Effector CD8-positive, alpha-beta T cell (primary cell): ENCODE data around the gene CSNK2A1.
A peak's percentile ranks its signal among the peaks of the same experiment; 100 is the strongest.
"Not testable (repeated sequence)": the region's sequence is repeated elsewhere in the genome, so short reads cannot be mapped to it uniquely, and the experiment has no call there.

Experiments
- DNase-seq: peaks from one replicate; lab custom pipeline; 2025; lab: John Stamatoyannopoulos, UW
- total RNA-seq, 4 experiments: gene quantifications; one replicate each; lab custom pipeline; 2026; lab: John Stamatoyannopoulos, UW

CSNK2A1 gene
- 126 to 174 (median 143) reads per million in 4 experiments for total RNA-seq

DNA sequence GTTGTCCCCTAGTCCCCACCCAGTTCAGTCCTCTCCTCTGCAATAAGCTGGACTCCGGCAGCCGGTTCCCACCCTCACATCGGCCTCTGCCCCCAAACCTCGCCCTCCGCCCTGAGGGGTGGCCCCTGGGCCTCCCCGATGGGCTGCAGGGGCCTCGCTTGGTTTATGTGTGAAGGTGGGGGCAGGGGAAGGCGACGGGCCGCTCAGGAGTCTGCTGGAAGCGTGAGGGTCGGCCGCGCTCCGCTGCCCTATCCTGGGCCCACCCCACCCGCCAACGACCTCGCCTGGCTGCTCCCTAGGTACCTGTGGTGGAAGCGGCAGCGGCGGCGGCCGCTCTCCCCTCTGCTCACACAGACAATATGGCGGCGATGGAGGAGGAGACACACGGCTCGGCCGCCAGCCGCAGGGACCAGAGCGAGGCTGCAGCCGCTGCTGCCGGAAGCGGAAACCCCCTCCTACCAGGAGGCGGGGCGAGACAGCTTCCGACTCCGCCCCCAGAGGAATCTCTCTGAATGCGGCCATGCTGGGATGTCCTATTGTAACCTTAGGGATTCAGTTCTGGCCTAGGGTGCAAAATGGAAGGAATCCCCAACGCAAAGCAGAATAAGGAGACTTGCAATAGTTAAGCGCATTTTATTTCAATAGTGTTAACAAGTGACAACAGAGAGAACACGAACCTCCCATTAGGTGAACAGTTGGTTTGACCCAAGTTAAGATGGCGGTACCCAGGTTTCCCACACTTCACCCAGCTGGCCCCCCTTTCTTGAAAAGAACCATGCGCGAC lies at the start of gene CSNK2A1:
CSNK2A1 (minus strand) TSS at position 422 of the 784 bp plus-strand sequence. CDS start 35,239 bp downstream, outside the sequence.
- DNase-seq, result peak; percentile 89

DNA sequence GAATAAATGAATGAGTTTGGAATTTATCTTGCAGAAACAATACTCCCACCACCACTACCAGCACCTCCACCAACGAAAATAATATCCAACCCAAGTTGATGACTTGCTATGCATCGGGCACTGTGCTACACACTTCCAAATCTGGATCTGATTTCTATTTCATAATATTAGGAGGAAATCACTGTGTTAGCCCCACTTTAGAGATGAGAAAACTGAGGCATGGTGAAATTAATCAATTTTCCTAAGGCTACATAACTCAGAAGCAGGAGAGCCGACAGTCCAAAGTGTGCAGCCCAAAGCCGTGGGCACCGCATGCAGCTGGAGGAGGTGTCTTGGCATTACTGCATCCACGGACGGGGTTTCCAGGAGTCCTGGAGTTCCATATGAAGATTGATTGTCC lies 48.9 kb upstream of the CSNK2A1 start:
- no peak for DNase-seq

DNA sequence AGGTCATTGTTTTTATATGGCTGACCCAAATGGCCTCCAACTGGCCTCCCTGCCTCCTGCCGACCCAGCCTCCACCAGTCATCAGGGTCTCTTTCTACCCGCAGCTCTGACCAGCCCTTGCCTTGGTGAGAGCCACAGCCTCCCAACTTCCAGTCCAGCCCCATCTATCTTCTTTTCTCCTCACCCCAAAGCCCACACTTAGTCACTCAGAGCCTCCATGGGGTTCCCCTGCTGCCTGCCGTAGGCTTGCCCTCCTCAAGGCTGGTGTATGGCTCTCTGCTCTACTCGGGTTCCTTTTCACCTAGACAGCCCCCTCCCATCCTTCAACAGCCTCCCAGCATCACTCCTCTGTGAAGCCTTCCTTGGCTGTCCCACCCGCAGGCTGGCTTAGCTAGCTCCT lies 48.4 kb upstream of the CSNK2A1 start:
- DNase-seq, result no peak

DNA sequence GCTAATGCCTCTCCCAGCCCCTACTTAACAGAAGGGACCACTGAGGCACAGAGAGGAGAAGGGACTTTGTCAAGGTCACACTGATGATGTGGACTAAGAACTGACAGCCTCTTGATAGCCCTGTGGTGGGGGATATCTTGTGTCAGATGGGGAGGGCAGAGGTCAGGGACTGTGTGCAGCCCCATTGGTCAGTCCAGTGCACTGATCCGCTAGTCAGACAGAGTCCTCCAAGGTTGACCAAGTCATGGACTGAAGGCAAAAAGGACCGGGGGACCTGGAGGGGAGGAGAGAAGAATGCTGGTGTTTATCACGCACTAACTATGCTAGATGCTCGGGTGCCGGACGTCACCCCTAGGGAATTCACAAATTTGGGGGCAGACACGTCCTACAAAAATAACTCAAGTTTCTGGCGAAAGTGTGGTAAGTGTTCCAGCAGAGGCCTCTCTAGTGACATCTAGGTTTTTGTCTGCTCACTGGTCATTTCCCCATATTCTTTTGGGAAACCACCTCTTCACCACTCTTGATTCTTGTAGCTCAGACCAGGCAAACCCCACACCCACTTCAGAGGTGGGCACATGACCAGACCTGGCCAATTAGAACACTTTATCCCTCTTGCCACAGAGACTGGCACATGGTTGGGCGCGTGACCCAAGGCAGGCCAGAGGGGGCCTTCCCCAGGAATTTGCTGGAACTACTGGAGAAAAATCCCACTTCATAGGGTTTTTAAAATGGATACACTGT lies 45.5 kb upstream of the CSNK2A1 start:
- no peak for DNase-seq

DNA sequence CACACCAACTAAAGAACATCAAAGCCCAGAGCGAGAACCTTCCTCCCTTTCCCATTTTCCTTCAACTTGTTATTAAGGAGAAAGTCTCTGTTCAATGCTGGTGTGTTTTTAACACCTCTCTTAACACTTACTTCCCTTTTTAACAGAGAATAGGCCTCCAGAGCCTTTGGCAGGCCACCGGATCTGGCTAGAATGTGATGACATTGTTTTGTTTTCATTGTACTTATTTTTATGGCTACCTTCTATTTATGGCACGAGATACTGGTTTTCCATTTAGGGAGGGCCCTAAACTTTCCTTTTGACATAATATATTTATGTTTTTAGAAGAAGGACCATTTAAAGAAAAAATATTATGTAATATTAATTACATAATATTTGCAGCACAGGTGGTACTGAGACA lies 44.9 kb upstream of the CSNK2A1 start:
- no peak for DNase-seq

DNA sequence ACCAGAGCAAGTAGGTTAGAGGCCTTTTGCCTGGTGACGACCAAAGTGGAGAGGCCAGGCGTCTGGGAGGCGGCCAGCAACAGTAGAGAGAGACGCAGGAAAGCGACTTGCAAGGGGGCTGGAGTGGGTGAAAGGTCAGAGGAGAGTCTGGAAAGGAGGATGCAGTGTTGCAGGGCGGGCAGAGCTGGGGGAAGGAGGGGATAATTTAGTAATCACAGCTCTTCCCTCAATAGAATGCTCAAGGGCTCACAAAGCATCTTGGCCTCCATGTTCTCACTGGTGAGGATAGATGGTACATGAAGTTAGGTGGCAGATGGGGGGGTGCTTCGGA lies 41.3 kb upstream of the CSNK2A1 start:
- DNase-seq, result no peak

DNA sequence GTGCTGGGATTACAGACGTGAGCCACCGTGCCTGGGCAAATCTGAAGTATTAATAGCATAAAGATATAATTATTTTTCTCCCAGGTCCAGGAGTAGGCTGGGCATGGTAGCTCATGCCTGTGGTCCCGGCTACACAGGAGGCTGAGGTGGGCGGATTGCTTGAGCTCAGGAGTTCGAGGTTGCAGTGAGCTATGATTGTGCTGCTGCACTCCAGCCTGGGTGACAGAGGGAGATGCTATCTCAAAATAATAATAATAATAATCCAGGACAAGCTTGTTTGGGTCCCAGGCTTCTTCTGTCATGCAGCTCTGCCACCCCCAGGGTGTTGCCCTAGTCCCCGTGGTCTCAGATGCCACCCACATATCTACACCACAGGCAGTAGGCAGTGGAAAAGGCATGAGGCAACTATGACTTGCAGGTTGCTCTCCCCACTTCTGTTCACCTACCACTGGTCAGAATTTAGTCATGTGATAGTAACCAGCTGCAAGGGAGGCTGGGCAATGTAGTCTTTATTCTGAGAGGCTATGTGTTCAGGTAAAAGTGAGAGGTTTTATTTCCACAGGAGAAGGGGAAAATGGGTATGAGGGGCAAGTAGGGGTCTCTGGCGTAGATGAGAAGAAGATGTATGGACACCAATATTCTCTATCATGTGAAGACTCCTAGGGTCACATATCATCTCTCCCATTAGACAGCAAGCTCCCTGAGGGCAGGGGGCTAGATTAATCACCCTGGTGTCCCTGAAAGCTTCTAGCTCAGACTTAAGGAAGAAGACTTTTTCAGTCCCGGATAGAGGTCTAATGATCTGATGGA lies 40.8 kb upstream of the CSNK2A1 start:
- DNase-seq, result no peak

DNA sequence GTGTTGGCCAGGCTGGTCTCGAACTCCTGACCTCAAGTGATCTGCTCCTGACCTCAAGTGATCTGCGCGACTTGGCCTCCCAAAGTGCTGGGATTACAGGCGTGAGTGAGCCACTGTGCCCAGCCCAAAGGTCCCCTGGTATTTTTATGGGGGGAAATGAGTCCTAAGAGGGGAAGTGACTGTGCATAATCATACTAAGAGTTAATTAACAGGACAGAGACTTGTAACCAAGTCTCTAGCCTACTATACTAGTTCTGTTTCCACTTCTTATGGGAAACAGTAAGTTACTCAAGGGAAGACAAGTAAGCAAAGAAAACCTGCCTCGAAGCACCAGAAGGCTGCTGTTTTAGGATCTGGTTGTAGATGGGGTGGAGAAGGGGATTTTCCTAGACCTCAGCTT lies 38.6 kb upstream of the CSNK2A1 start:
- no peak for DNase-seq

DNA sequence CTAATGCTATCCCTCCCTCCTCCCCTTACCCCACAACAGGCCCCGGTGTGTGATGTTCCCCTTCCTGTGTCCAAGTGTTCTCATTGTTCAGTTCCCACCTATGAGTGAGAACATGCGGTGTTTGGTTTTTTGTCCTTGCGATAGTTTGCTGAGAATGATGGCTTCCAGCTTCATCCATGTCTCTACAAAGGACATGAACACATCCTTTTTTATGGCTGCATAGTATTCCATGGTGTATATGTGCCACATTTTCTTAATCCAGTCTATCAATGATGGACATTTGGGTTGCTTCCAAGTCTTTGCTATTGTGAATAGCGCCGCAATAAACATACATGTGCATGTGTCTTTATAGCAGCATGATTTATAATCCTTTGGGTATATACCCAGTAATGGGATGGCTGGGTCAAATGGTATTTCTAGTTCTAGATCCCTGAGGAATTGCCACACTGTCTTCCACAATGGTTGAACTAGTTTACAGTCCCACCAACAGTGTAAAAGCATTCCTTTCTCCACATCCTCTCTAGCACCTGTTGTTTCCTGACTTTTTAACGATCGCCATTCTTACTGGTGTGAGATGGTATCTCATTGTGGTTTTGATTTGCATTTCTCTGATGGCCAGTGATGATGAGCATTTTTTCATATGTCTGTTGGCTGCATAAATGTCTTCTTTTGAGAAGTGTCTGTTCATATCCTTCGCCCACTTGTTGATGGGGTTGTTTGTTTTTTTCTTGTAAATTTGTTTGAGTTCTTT lies 35.5 kb upstream of the CSNK2A1 start:
- not testable (repeated sequence) for DNase-seq

DNA sequence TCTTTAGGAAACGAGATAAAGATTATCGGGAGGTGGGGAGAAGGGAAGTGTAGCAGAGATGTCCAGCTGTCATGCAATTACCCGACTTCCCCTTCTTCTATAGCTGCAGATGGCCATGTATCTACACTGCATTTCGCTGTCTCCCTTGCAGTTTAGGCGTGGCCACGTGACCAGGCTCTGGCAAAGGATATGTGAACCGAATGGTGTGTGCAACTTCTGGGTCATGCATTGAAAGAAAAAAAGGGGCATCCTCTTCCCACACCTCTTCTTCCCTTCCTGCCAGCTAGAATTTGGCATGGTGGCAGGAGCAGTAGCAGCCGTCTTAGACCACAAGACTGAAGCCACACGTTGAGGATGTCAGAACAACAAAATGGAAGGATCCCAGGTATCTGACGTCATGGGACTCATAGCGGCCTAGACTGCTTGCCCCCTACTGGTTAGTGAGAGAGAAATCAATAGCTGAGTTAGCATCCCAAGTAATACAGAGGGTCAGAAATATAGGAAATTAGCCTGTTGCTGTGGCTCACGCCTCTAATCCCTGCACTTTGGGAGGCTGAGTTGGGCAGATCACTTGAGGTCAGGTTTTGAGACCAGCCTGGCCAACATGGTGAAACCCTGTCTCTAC lies 33.7 kb upstream of the CSNK2A1 start:
- DNase-seq, result no peak

DNA sequence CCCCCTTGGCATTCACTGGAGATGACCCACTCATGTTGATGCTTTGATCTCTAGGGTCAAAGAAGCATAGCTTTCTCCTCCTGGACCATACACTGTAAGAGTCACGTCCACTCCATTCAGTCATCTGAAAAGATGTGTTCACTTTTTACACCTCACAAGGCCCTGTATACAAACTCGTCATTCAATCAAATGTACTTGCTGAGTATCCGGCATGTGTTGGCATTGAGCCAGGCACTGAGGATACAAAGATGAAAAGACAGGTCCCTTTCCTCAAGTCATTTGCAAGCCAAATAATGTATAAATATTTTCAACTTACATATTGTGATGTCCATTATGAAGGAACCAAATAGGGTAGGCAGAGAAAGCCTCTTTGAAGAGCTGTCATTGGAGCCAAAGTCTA lies 32.6 kb upstream of the CSNK2A1 start:
- no peak for DNase-seq

DNA sequence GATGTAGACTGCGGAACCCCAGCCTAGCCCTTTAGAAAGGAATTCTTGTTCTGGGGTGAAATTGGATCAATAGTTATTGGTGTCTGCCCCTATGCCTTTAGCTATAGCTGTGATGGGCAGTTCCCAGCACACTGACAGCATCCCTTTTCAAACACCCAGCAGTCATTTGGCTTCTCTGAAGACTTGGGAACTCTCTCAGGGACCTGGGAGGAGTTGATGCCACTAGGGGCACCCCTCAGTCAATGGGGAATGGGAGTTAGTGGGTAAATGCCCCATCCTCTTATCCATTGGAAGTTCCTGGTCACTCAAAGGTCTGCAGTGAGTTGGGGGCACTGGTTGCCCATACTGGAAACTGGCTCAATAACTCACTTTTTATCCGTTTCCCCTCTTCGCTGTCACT lies 31.6 kb upstream of the CSNK2A1 start:
- DNase-seq, result no peak

DNA sequence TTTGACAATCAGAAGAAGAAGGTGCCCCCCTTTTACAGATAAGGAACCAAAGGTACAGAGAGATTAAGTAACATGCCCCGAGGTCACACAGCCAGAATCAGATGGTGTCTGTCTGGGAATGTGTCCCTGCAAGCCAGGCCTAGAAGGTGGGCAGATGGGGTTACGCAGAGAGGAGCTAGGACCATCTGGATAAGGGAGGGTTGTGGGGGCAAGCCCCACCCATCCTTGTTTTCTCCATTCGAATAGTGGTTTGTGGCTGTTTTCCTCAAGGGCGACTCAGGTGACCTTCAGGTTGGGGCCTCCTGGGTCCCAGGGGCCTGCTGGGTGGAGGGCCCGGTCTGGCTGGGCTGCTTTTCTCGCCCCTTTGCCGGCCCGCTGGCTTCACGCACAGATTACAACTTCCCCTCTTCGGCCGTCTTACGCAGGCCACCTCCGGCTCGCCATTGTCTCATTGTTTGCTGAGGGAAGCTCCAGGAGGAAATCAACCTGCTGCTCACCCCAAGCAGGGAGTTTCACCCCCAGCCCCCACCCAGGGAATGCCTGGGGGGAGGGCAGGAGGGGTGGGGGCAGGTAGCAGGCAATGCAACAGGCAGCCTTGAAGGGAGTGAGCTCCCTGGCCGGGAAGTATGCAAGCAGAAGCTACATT lies 30.8 kb upstream of the CSNK2A1 start:
- no peak for DNase-seq

DNA sequence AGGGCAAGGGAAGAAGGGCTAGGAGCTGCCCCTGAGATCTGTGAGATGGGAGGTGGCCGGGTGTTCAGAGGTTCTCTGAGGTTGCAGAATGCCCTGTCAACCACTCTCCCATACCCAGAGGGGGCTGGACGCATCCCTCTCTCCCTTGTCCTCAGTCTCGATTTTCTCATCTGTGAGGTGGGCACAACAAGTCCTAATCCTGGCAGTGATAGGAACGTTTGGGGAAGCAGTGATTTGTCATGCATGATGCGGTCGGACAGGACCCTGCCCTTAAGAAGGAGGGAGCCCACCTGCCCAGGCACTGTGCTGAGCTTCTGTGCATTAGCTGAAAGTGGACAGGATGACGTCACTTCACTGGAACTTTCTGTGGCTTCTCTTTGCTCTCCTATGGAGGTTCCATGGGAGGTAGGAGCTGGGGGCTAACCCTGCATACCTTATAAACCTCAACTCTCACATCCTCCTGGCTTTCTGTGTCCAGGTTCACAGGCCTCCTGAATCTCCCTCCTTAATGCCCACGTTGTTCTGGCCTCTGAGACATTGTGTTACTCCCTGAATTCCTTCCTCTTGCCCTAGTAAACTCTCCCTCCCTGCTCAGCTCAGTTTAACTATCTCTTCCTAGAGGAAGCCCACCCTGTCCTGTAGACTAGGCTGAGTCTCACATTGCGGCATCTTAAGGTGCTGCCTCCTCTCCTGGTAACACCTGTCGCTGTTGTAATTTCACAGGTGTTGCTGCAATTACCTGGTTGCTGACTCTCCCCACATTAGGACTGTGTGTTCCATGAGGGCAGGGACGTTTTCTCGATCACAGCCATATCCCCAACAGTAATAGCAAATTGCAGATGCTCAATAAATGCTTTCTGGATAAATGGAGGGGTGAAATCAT lies 30.1 kb upstream of the CSNK2A1 start:
- no peak for DNase-seq

DNA sequence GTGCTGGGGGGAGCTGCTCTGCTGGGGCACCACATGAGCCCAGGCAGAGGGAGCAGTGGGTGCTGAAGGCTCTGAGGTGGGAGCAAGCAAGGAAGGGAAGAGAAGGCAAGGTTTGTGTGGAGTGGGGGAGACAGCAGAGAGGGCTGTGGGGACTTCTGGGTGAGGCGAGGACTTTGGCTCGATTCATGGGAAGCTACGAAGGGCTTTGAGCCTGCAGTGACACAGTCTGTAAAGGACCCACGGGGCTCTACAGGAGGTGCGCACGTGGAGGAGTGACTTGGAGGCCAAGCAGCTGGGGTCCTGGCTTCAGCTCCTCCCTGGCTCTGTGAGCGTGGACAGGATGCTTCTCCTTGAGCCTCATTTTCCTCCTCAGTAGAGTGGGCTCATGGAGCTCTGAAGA lies 29.1 kb upstream of the CSNK2A1 start:
- no peak for DNase-seq

DNA sequence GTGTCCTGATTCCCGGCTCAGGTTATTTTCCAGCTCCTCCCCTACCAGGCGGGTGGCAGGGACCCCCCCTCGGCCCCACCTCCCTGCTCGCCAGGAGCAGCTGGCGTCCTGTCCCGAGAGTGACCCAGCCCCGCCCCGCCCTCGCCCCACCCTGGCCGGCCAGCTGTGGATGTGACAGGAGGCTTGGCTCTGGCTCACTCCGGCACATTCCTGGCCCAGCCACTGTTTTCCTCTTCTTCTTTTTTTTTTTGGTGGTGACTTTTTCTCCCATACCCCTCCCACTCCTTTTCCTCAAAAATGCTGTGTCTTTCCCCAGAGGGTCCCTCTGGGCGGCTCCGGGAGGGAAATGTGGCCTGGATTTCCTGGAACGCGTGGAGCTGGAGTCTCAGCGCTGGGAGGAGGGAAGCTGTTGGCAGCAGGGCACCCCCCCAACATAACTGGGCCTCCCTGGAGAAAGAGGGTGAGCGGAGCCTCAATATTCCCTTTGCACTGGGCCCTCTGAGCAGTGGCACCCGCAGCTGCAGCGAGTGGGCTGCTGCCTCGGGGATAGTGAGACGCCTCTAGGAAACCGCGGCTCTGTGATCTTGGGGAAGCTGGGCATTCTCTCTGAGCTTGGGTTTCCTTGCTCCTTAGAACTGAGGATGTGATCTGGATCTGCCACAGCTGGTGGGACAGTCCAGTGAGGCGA lies 28.3 kb upstream of the CSNK2A1 start:
- no peak for DNase-seq

DNA sequence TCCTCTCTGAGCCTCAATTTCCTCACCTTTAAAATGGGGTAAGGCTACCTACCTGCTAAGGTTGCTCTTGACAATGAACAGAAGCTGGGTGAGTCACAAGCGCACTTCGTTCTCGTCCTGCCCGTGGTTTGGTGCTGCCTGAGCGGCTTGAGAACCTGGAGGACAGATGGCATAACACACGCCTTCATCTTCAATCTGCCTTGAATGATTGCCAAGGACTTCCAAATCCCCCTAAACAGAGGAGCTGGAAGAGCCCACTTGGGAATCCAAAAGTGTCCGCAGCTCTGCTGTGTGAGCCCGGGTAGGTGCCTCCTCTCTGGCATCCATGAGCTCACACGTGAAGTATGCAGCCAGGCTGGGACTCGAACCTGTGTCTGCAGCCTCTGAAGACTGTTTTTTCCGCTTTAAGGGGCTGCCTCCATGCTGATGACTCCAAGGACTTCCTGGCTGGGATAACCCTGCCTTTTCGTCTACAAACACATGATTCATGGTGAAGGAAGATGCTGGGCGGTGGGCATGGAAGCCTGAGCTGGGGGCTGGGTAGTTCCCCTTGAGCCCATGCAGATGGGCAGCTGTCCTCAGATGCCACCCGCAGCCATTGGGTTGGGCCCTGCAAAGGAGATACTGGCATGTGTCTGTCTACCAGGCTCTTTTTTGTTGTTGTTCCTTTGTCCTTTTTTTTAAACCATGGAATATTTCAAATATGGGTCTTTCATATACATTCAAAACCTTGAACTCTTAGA lies 25.3 kb upstream of the CSNK2A1 start:
- no peak for DNase-seq

DNA sequence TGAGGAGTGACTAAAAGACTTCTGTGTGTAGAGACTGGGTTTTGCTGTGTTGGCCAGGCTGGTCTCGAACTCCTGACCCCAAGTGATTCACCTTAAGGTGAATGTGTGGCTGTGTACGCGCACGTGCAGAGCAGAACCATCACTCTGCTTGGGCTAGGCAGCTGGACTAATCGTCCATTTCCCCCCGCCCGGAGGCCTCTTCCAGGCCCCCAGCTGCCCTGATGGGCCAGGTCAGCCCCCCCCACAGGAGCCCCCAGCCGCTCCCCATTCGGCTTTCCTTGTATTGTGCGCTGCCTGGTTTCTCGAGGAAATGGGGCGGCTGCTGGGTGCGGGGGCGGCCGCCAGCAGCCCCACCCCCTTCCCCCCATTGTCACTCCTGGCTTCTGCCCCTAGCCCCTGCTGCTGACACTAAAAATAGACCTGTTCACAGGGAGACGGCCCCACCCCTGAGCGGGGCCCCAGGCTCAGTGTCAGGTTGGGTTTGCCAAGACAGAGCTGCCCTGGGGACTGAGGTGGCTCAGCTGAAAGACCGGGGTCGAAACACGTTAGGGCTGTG lies 24.6 kb upstream of the CSNK2A1 start:
- DNase-seq, result no peak
